HG02970 (cell line): ENCODE data around the gene APLNR.

ENCODE experiments used
- ATAC-seq: cut with Tn5 transposase; IDR thresholded peaks from one replicate; pipeline ENCODE4 v1.9.1; 2021; ENCODE audit warnings: mild to moderate bottlenecking, moderate library complexity, moderate number of reproducible peaks; ENCODE audit not compliant: unreplicated experiment, low FRiP score

The APLNR gene

GRCh38 chr11:57222239-57222638, 14.8 kb downstream of the APLNR start:
- no peak for ATAC-seq

GRCh38 chr11:57219021-57219627, 17.9 kb downstream of the APLNR start:
- ATAC-seq, result no peak

GRCh38 chr11:57217053-57217452, 20.0 kb downstream of the APLNR start:
- ATAC-seq, result no peak

- ATAC-seq, result no peak
Measured at GRCh38 chr11:57216463-57216862, 20.6 kb downstream of the APLNR start.

GRCh38 chr11:57214494-57214893, 22.6 kb downstream of the APLNR start:
- ATAC-seq, result no peak

- ATAC-seq, result no peak
Measured at GRCh38 chr11:57214098-57214417, 23.0 kb downstream of the APLNR start.

GRCh38 chr11:57213342-57214097, 23.5 kb downstream of the APLNR start:
- no peak for ATAC-seq

- ATAC-seq, result no peak
Measured at GRCh38 chr11:57210781-57211180, 26.3 kb downstream of the APLNR start.

- ATAC-seq, result no peak
Measured at GRCh38 chr11:57207168-57207567, 29.9 kb downstream of the APLNR start.

- no peak for ATAC-seq
Measured at GRCh38 chr11:57205041-57205641, 31.9 kb downstream of the APLNR start.

GRCh38 chr11:57203882-57204480, 33.1 kb downstream of the APLNR start:
- no peak for ATAC-seq

- ATAC-seq, result no peak
Measured at GRCh38 chr11:57203359-57203758, 33.7 kb downstream of the APLNR start.

- no peak for ATAC-seq
Measured at GRCh38 chr11:57202281-57202680, 34.8 kb downstream of the APLNR start.

- ATAC-seq, result no peak
Measured at GRCh38 chr11:57200917-57201316, 36.1 kb downstream of the APLNR start.

- ATAC-seq, result no peak
Measured at GRCh38 chr11:57199330-57199729, 37.7 kb downstream of the APLNR start.

- ATAC-seq, result no peak
Measured at GRCh38 chr11:57197762-57198161, 39.3 kb downstream of the APLNR start.

GRCh38 chr11:57196596-57196995, 40.5 kb downstream of the APLNR start:
- ATAC-seq, result no peak

GRCh38 chr11:57192316-57192715, 44.7 kb downstream of the APLNR start:
- no peak for ATAC-seq

GRCh38 chr11:57191311-57192219, 45.5 kb downstream of the APLNR start:
- no peak for ATAC-seq

- ATAC-seq, result no peak
Measured at GRCh38 chr11:57190548-57190947, 46.5 kb downstream of the APLNR start.
